HuH-7.5 (cell line): Measurements from ENCODE around the gene MDH1B.
"Not testable (repeated sequence)": the region's sequence is repeated elsewhere in the genome, so short reads cannot be mapped to it uniquely, and the experiment has no call there.

ENCODE experiments used
- DNase-seq: peaks from one replicate; pipeline ENCODE4 v3.0.0; 2011; ENCODE audit warnings: low spot score

The MDH1B gene

GRCh38 chr2:206766057-206766930 lies 1.2 kb upstream of the MDH1B start:
- no peak for DNase-seq

- no peak for DNase-seq
Observed at GRCh38 chr2:206764673-206765241, 371 bp downstream of the MDH1B start.

GRCh38 chr2:206756816-206757215 lies 8.3 kb downstream of the MDH1B start:
- no peak for DNase-seq

GRCh38 chr2:206740800-206741199 lies 24.3 kb downstream of the MDH1B start:
- DNase-seq, result no peak

- DNase-seq, result no peak
Observed at GRCh38 chr2:206739271-206739670, 25.9 kb downstream of the MDH1B start.

GRCh38 chr2:206736935-206737334 lies 28.2 kb downstream of the MDH1B start:
- DNase-seq, result no peak

GRCh38 chr2:206733341-206733740 lies 31.8 kb downstream of the MDH1B start:
- no peak for DNase-seq

GRCh38 chr2:206728277-206729199 lies 36.6 kb downstream of the MDH1B start:
- no peak for DNase-seq

GRCh38 chr2:206727287-206727686 lies 37.8 kb downstream of the MDH1B start:
- no peak for DNase-seq

GRCh38 chr2:206723288-206723687 lies 41.8 kb downstream of the MDH1B start:
- no peak for DNase-seq

- DNase-seq, result no peak
Observed at GRCh38 chr2:206721256-206721920, 43.7 kb downstream of the MDH1B start.

- DNase-seq, result no peak
Observed at GRCh38 chr2:206718296-206718695, 46.8 kb downstream of the MDH1B start, which contains the start of gene DYTN. TSS of gene DYTN (minus strand) at chr2:206718396. CDS start at chr2:206718279, 117 bp downstream.

- DNase-seq, result no peak
Observed at GRCh38 chr2:206716623-206717022, 48.5 kb downstream of the MDH1B start.

- DNase-seq, result not testable (repeated sequence)
Observed at GRCh38 chr2:206715183-206715582, 49.9 kb downstream of the MDH1B start.

- DNase-seq, result no peak
Observed at GRCh38 chr2:206713746-206714145, 51.4 kb downstream of the MDH1B start.

GRCh38 chr2:206708286-206708685 lies 56.8 kb downstream of the MDH1B start:
- DNase-seq, result no peak

GRCh38 chr2:206707164-206707701 lies 57.9 kb downstream of the MDH1B start:
- DNase-seq, result no peak

- DNase-seq, result no peak
Observed at GRCh38 chr2:206701952-206702605, 63.0 kb downstream of the MDH1B start.

- DNase-seq, result no peak
Observed at GRCh38 chr2:206700156-206700555, 65.0 kb downstream of the MDH1B start.

- DNase-seq, result no peak
Observed at GRCh38 chr2:206698811-206699210, 66.3 kb downstream of the MDH1B start.

GRCh38 chr2:206696910-206697309 lies 68.2 kb downstream of the MDH1B start:
- DNase-seq, result no peak
